Mucosa of descending colon (tissue), 3 donors: ENCODE measurements around the gene GRIPAP1. TPM values are rescaled to one million over a fixed set of nuclear protein-coding genes. Genes with fewer than 3 reads are reported as not detected.

ENCODE experiments used
- ATAC-seq: fragments of 200-7000 bp; cut with Tn5 transposase; one replicate; pipeline ENCODE4 v1.9.1; 2020; ENCODE audit warnings: mild to moderate bottlenecking, moderate library complexity
- DNase-seq, 3 donors: peaks; one replicate each; pipeline ENCODE4 v3.0.0-alpha.2; 2020
- H3K36me3 ChIP-seq: fragments of 200-600 bp; one replicate; pipeline ENCODE4 v1.8.0; 2021; ENCODE audit warnings: low read depth, mild to moderate bottlenecking
- H3K4me1 ChIP-seq: fragments of 200-600 bp; one replicate; pipeline ENCODE4 v1.8.0; 2021; ENCODE audit warnings: low read depth, mild to moderate bottlenecking
- H3K4me3 ChIP-seq: fragments of 200-600 bp; one replicate; pipeline ENCODE4 v1.8.0; 2021; ENCODE audit warnings: mild to moderate bottlenecking
- H3K9me3 ChIP-seq: fragments of 200-600 bp; one replicate; pipeline ENCODE4 v1.8.0; 2021; ENCODE audit warnings: mild to moderate bottlenecking
- intact Hi-C, 2 donors: fragments of 100-400 bp; cut with DNase I in 1 of 2; cut with micrococcal nuclease in 1 of 2; formaldehyde crosslinking; loops; one replicate each; pipeline versions ENCODE4 v1.11.0 to v1.11.1; 2022; cut with DNase I, micrococcal nuclease
- long read RNA-seq, 2 donors: library from polyadenylated mRNA; unstranded; transcript quantifications; one replicate each; pipeline ENCODE4 v2.0.0, GENCODE V29; 2019 to 2021
- total RNA-seq, 3 donors: library from RNA; stranded (reverse); fragmentation: NEBNext Ultra II Directional in 2 of 3; extraction: Animal tissue kit (Norgen Biotek cat#: 25700) in 2 of 3; gene quantifications; one replicate each; pipeline versions ENCODE4 v1.2.1 to v1.2.4, GENCODE V29; 2021 to 2023
- TF ChIP-seq, protein P1 (sequence below): fragments of 200-600 bp; IDR thresholded peaks from one replicate; pipeline ENCODE4 v1.8.0; 2022; ENCODE audit warnings: antibody characterized with exemption, mild to moderate bottlenecking
- donor health status: DM: no; HTN: no; CAD: no; lungs with moderate emphysema.
- donor health status: DM: no; HTN: no; CAD: no.
- donor health status: DM: no; HTN: yes; CAD: no.

Gene GRIPAP1, protein sequence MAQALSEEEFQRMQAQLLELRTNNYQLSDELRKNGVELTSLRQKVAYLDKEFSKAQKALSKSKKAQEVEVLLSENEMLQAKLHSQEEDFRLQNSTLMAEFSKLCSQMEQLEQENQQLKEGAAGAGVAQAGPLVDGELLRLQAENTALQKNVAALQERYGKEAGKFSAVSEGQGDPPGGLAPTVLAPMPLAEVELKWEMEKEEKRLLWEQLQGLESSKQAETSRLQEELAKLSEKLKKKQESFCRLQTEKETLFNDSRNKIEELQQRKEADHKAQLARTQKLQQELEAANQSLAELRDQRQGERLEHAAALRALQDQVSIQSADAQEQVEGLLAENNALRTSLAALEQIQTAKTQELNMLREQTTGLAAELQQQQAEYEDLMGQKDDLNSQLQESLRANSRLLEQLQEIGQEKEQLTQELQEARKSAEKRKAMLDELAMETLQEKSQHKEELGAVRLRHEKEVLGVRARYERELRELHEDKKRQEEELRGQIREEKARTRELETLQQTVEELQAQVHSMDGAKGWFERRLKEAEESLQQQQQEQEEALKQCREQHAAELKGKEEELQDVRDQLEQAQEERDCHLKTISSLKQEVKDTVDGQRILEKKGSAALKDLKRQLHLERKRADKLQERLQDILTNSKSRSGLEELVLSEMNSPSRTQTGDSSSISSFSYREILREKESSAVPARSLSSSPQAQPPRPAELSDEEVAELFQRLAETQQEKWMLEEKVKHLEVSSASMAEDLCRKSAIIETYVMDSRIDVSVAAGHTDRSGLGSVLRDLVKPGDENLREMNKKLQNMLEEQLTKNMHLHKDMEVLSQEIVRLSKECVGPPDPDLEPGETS
- 10 to 100 TPM; 39.5 to 48.9 (median 47.5) TPM for total RNA-seq
- long read RNA-seq, donor 1, transcript GRIPAP1-201 (26 exons, 3,031 nt) = major isoform, 53 of 96 reads
- long read RNA-seq, donor 1, partial matches to known transcripts = 6 of 96 reads
- long read RNA-seq, donor 1, other reads (novel, unspliced or antisense) = 37 of 96 reads
- long read RNA-seq, donor 2, partial matches to known transcripts = 7 of 11 reads
- long read RNA-seq, donor 2, other reads (novel, unspliced or antisense) = 1 of 11 reads

DNA sequence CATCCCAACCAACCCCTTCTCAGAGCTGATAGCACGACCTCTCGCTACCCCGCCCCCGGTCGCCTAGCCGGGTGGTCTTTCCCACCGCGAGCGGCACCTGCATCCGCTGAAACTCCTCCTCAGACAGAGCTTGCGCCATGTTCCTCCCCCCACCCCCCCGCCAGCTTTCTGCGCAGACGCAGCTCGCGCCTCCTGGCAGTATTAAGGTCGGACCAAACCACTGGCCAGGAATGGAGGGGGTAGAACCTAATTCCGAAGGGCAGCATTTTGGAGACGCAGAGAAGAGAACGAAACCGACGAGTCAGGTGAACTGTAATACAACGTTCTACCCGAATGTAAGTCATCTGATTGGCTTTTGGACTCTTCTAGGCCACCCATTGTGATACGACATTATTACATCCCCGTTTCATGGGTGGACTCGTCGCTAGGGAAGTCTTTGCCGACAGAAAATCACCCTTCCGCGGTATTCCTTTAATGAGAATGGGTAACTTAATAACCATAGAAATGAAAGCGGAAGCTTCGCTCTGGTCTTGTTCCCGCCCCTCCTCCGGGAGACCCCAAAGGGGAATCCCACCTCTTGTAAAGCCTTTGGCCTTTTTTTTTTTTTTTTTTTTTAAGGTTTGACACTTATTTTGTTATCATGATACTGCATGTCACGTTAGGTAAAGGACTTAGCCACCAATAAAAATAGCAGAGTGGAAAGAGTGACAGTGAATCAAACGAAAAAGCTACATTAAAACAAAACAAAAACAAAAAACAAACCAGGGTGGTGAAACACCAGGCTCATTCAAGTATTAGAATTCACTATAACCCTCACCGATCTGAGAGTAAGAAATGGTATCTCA is at the start of gene GRIPAP1:
Gene GRIPAP1 (minus strand): TSS at position 174 of the 845 bp plus-strand sequence. CDS start 35 bp downstream, at position 139.
- intact Hi-C loops = no loop called here
- TF ChIP-seq, protein P1, sequence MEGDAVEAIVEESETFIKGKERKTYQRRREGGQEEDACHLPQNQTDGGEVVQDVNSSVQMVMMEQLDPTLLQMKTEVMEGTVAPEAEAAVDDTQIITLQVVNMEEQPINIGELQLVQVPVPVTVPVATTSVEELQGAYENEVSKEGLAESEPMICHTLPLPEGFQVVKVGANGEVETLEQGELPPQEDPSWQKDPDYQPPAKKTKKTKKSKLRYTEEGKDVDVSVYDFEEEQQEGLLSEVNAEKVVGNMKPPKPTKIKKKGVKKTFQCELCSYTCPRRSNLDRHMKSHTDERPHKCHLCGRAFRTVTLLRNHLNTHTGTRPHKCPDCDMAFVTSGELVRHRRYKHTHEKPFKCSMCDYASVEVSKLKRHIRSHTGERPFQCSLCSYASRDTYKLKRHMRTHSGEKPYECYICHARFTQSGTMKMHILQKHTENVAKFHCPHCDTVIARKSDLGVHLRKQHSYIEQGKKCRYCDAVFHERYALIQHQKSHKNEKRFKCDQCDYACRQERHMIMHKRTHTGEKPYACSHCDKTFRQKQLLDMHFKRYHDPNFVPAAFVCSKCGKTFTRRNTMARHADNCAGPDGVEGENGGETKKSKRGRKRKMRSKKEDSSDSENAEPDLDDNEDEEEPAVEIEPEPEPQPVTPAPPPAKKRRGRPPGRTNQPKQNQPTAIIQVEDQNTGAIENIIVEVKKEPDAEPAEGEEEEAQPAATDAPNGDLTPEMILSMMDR = no peak
- Histone ChIP-seq H3K4me3 (peak within 1 kb of the TSS; percentile 44), H3K9me3 (no peaks in the 10 kb centered on the region), H3K4me1 (no peaks in the 10 kb centered on the region), H3K36me3 (no peaks in the 10 kb centered on the region)
- peak; percentile 95 for ATAC-seq
- DNase-seq = peak; percentile 78 to 81 (median 78)

- TF ChIP-seq, protein P1 = no peak
- H3K9me3 ChIP-seq = no peaks in the 10 kb centered on the region
- ATAC-seq (no peak), DNase-seq (no peak)
- no peak overlapping the region for H3K4me3 ChIP-seq
- H3K4me1 ChIP-seq = no peaks in the 10 kb centered on the region
- intact Hi-C loops = no loop called here
- H3K36me3 ChIP-seq = no peaks in the 10 kb centered on the region
These were observed 41.9 kb upstream of the GRIPAP1 start for GRCh38 chrX:49043987-49044281.

DNA sequence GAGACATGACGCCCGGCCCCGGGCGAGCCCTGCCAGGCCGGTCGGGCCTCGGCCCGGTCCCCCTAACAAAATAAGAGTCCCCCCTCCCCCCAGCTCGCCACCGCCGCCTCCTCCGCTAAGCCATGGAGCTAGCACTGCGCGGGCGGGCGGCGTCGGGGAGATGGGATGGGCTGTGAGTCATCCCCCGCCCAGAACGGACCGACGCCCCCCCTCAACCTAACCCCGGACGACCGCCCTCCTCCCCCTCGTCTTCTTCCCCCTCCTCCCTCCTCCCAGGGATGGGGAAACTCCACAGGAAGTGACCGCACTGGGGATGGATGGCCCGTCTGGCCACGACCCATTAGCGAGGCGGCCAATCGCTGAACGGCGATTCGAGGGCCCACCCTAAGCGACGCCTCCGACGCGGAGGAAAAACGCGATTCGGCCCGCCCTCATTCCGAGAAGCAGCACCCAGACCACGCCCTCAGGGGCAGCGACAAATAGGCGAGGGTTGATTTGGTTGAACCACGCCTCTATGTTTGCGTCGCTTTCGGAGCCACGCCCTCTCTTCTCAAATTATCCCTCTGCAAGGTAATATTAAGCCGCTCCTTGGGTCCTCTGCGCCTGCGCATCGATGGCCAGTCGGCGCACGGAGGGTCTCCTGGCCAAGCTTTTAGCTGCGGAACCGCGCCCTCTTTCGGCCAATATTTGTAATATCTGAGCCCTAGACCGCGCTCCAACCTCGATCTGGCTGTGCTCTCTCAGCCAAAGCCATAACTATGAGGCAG is 41.3 kb upstream of the GRIPAP1 start, which contains the start of gene TFE3:
Gene TFE3 (minus strand): TSS at position 138 of the 767 bp plus-strand sequence. CDS start 131 bp downstream, at position 7.
- peak within 1 kb of the TSS; percentile 54 for H3K4me3 ChIP-seq
- ATAC-seq (peak; percentile 88), DNase-seq (peak; percentile 96 to 99 (median 97))
- H3K36me3 ChIP-seq = no peaks in the 10 kb centered on the region
- no peaks in the 10 kb centered on the region for H3K4me1 ChIP-seq
- intact Hi-C loops = no loop called here
- TF ChIP-seq, protein P1 = peak; percentile 17
- no peaks in the 10 kb centered on the region for H3K9me3 ChIP-seq

- Histone ChIP-seq H3K36me3 (no peaks in the 10 kb centered on the region), H3K4me1 (no peaks in the 10 kb centered on the region), H3K4me3 (peak overlapping the region; percentile 54), H3K9me3 (no peaks in the 10 kb centered on the region)
- DNase-seq (peak in 1 of 3 donors; percentile 26), ATAC-seq (no peak)
- TF ChIP-seq, protein P1 = no peak
- intact Hi-C loops = no loop called here
These were observed 40.6 kb upstream of the GRIPAP1 start for GRCh38 chrX:49042581-49043219.
